AG09309 (cell line): ENCODE measurements around the gene RNF13.
"Not testable (repeated sequence)": the region's sequence is repeated elsewhere in the genome, so short reads cannot be mapped to it uniquely, and the experiment has no call there.

ENCODE experiments used
- DNase-seq: peaks from one replicate; pipeline ENCODE4 v3.0.0-alpha.2; 2010; ENCODE audit warnings: low read depth
- H3K4me3 ChIP-seq: 2 replicates; pipeline ENCODE4 v1.5.1; 2011; ENCODE audit warnings: mild to moderate bottlenecking, low read depth, low read length, moderate library complexity; ENCODE audit not compliant: control insufficient read depth
- CTCF ChIP-seq: IDR thresholded peaks from 2 replicates; pipeline ENCODE4 v1.5.1; 2011; ENCODE audit warnings: mild to moderate bottlenecking, low read depth, low read length, inconsistent platforms; ENCODE audit not compliant: insufficient read depth, control insufficient read depth; ENCODE audit errors: missing control alignments

Gene RNF13

GRCh38 chr3:149816311-149816710 lies 3.3 kb downstream of the RNF13 start:
- no peak for TF ChIP-seq CTCF
- no peak overlapping the region for H3K4me3 ChIP-seq
- DNase-seq: no peak

GRCh38 chr3:149816986-149817385 lies 4.0 kb downstream of the RNF13 start:
- DNase-seq: no peak
- no peak for TF ChIP-seq CTCF
- H3K4me3 ChIP-seq: no peak overlapping the region

- no peak overlapping the region for H3K4me3 ChIP-seq
- no peak for TF ChIP-seq CTCF
- DNase-seq: no peak
Measured at GRCh38 chr3:149819432-149819831, 6.4 kb downstream of the RNF13 start.

- H3K4me3 ChIP-seq: no peak overlapping the region
- DNase-seq: no peak
- no peak for TF ChIP-seq CTCF
Measured at GRCh38 chr3:149820183-149820582, 7.2 kb downstream of the RNF13 start.

GRCh38 chr3:149826636-149827035 lies 13.6 kb downstream of the RNF13 start:
- no peak for TF ChIP-seq CTCF
- H3K4me3 ChIP-seq: no peak overlapping the region
- no peak for DNase-seq

GRCh38 chr3:149828390-149828789 lies 15.4 kb downstream of the RNF13 start:
- no peak for TF ChIP-seq CTCF
- no peak overlapping the region for H3K4me3 ChIP-seq
- DNase-seq: no peak

GRCh38 chr3:149829631-149830030 lies 16.6 kb downstream of the RNF13 start:
- DNase-seq, H3K4me3 ChIP-seq: not testable (repeated sequence)
